ENCODE data around the gene STX4. TPM values are rescaled to one million over a fixed set of nuclear protein-coding genes. Genes with fewer than 3 reads are reported as not detected.

The STX4 gene
- total RNA-seq = 43.4 to 54.1 TPM (median 48.0 TPM) in 3 replicates
- long read RNA-seq, partial matches to known transcripts = 1 of 8 reads
- long read RNA-seq, other reads (novel, unspliced or antisense) = 4 of 8 reads

- peak; percentile 27 for TF ChIP-seq CTCF (IDR thresholded peaks at IDR 0.05)
- peak; percentile 97 for DNase-seq (ENCODE audit: low spot score)
- Mint-ChIP-seq H3K27me3 (ENCODE audit: low read depth) (no peaks in the 10 kb centered on the region), H3K36me3 (ENCODE audit: low read depth) (peaks cover 8% of the 10 kb centered on the region), H3K4me1 (ENCODE audit: low read depth) (peaks cover 18% of the 10 kb centered on the region), H3K27ac (ENCODE audit: unreplicated experiment) (peak within 1 kb of the TSS; percentile 95), H3K4me3 (ENCODE audit: unreplicated experiment) (peak within 1 kb of the TSS; percentile 94), H3K9me3 (ENCODE audit: low read depth) (no peaks in the 10 kb centered on the region)
These were observed at the start of gene STX4 for GRCh38 chr16:31032736-31033708. Gene STX4 (plus strand): TSS chr16:31033558. CDS start chr16:31033806, 248 bp downstream.

GRCh38 chr16:30983898-30984610 lies 49.3 kb upstream of the STX4 start:
- Mint-ChIP-seq H3K27ac (ENCODE audit: unreplicated experiment) (no peak overlapping the region), H3K27me3 (ENCODE audit: low read depth) (no peaks in the 10 kb centered on the region), H3K4me3 (ENCODE audit: unreplicated experiment) (no peak overlapping the region), H3K36me3 (ENCODE audit: low read depth) (peaks cover 12% of the 10 kb centered on the region), H3K9me3 (ENCODE audit: low read depth) (no peaks in the 10 kb centered on the region), H3K4me1 (ENCODE audit: low read depth) (peaks cover 9% of the 10 kb centered on the region)
- DNase-seq (ENCODE audit: low spot score) = no peak
- no peak for TF ChIP-seq CTCF (IDR thresholded peaks at IDR 0.05)

- peak within 1 kb of the TSS; percentile 54 for H3K27ac Mint-ChIP-seq (ENCODE audit: unreplicated experiment)
These were observed 48.5 kb upstream of the STX4 start, which contains the start of gene HSD3B7 for GRCh38 chr16:30984669-30985400. Gene HSD3B7 (plus strand): TSS chr16:30985207. CDS start chr16:30985659, 452 bp downstream.

GRCh38 chr16:30985401-30986128 lies 47.8 kb upstream of the STX4 start:
- Mint-ChIP-seq H3K36me3 (ENCODE audit: low read depth) (peaks cover 10% of the 10 kb centered on the region), H3K27me3 (ENCODE audit: low read depth) (no peaks in the 10 kb centered on the region), H3K9me3 (ENCODE audit: low read depth) (no peaks in the 10 kb centered on the region), H3K4me1 (ENCODE audit: low read depth) (peaks cover 9% of the 10 kb centered on the region), H3K27ac (ENCODE audit: unreplicated experiment) (peak overlapping the region; percentile 54), H3K4me3 (ENCODE audit: unreplicated experiment) (peak overlapping the region; percentile 66)
- DNase-seq (ENCODE audit: low spot score) = no peak
- TF ChIP-seq CTCF (IDR thresholded peaks at IDR 0.05) = no peak

More at GRCh38 chr16:30984669-30985400, 48.5 kb upstream of the STX4 start, which contains the start of gene HSD3B7:
- Mint-ChIP-seq H3K4me1 (ENCODE audit: low read depth) (peaks cover 9% of the 10 kb centered on the region), H3K4me3 (ENCODE audit: unreplicated experiment) (peak within 1 kb of the TSS; percentile 66), H3K27me3 (ENCODE audit: low read depth) (no peaks in the 10 kb centered on the region), H3K36me3 (ENCODE audit: low read depth) (peaks cover 12% of the 10 kb centered on the region), H3K9me3 (ENCODE audit: low read depth) (no peaks in the 10 kb centered on the region)
- peak; percentile 95 for TF ChIP-seq CTCF (IDR thresholded peaks at IDR 0.05)
- no peak for DNase-seq (ENCODE audit: low spot score)
